HG03342 (cell line): ENCODE data around the gene UMPS.

Source experiments
- ATAC-seq: cut with Tn5 transposase; IDR thresholded peaks from one replicate; pipeline ENCODE4 v1.9.1; 2021; ENCODE audit warnings: mild to moderate bottlenecking, moderate library complexity; ENCODE audit not compliant: unreplicated experiment

UMPS gene

GRCh38 chr3:124762661-124763011, 32.4 kb downstream of the UMPS start:
- ATAC-seq = no peak

- no peak for ATAC-seq
Observed at GRCh38 chr3:124763206-124763605, 33.0 kb downstream of the UMPS start.

GRCh38 chr3:124763644-124764358, 33.5 kb downstream of the UMPS start:
- no peak for ATAC-seq

- ATAC-seq = no peak
Observed at GRCh38 chr3:124764746-124765145, 34.5 kb downstream of the UMPS start.

- no peak for ATAC-seq
Observed at GRCh38 chr3:124765197-124765840, 35.1 kb downstream of the UMPS start.

GRCh38 chr3:124766113-124767095, 36.2 kb downstream of the UMPS start:
- ATAC-seq = no peak

- no peak for ATAC-seq
Observed at GRCh38 chr3:124767264-124767663, 37.0 kb downstream of the UMPS start.

GRCh38 chr3:124767691-124768090, 37.4 kb downstream of the UMPS start:
- ATAC-seq = no peak

- ATAC-seq = no peak
Observed at GRCh38 chr3:124768812-124769211, 38.6 kb downstream of the UMPS start.

GRCh38 chr3:124769462-124769861, 39.2 kb downstream of the UMPS start:
- ATAC-seq = no peak

GRCh38 chr3:124770336-124771082, 40.3 kb downstream of the UMPS start:
- no peak for ATAC-seq

- ATAC-seq = no peak
Observed at GRCh38 chr3:124771083-124771445, 40.8 kb downstream of the UMPS start.

GRCh38 chr3:124772081-124772831, 42.0 kb downstream of the UMPS start:
- no peak for ATAC-seq

GRCh38 chr3:124773351-124774326, 43.4 kb downstream of the UMPS start:
- ATAC-seq = no peak

- ATAC-seq = no peak
Observed at GRCh38 chr3:124774327-124774718, 44.1 kb downstream of the UMPS start.

GRCh38 chr3:124774841-124775402, 44.7 kb downstream of the UMPS start:
- ATAC-seq = no peak

GRCh38 chr3:124775877-124776276, 45.6 kb downstream of the UMPS start:
- ATAC-seq = no peak

GRCh38 chr3:124776856-124777255, 46.6 kb downstream of the UMPS start:
- ATAC-seq = no peak
